GM23338 (cell line): Measurements from ENCODE around the gene FBLN2. TPM values are rescaled to one million over a fixed set of nuclear protein-coding genes. Genes with fewer than 3 reads are reported as not detected.

ENCODE experiments used
- ATAC-seq: fragments of 200-7000 bp; cut with Tn5 transposase; 3 replicates; pipeline ENCODE4 v1.9.1; 2020
- DNase-seq: peaks from one replicate; pipeline ENCODE4 v3.0.0-alpha.2; 2015; ENCODE audit warnings: low spot score
- H2AFZ ChIP-seq: fragments of 200-600 bp; sonication (generic); 2 replicates; pipeline ENCODE4 v1.8.0; 2016; ENCODE audit warnings: antibody characterized with exemption, mild to moderate bottlenecking, moderate library complexity
- H3F3A ChIP-seq: fragments of 200-600 bp; sonication (generic); replicated peaks from 2 replicates; pipeline ENCODE4 v1.8.0; 2017; ENCODE audit warnings: antibody characterized with exemption, mixed run types, low read depth
- H3K27ac ChIP-seq: fragments of 200-600 bp; sonication (generic); 2 replicates; pipeline ENCODE4 v1.6.1; 2016; ENCODE audit warnings: low read depth
- H3K27me3 ChIP-seq: fragments of 200-600 bp; sonication (generic); 2 replicates; pipeline ENCODE4 v1.8.0; 2016; ENCODE audit warnings: mild to moderate bottlenecking, mixed run types, moderate library complexity; ENCODE audit not compliant: insufficient read depth
- H3K36me3 ChIP-seq: fragments of 200-600 bp; sonication (generic); 2 replicates; pipeline ENCODE4 v1.8.0; 2016; ENCODE audit warnings: mild to moderate bottlenecking; ENCODE audit not compliant: insufficient read depth
- H3K4me1 ChIP-seq: fragments of 200-600 bp; sonication (generic); 2 replicates; pipeline ENCODE4 v1.8.0; 2016; ENCODE audit warnings: mild to moderate bottlenecking, moderate library complexity; ENCODE audit not compliant: insufficient read depth
- H3K4me2 ChIP-seq: fragments of 200-600 bp; sonication (generic); 2 replicates; pipeline ENCODE4 v1.7.1; 2017; ENCODE audit warnings: mixed run types
- H3K4me3 ChIP-seq: fragments of 200-600 bp; sonication (generic); 2 replicates; pipeline ENCODE4 v1.6.1; 2016; ENCODE audit warnings: mixed run types
- H3K79me2 ChIP-seq: fragments of 200-600 bp; sonication (generic); replicated peaks from 2 replicates; pipeline ENCODE4 v1.8.0; 2017; ENCODE audit warnings: mild to moderate bottlenecking; ENCODE audit not compliant: insufficient read depth
- H3K9me2 ChIP-seq: fragments of 200-600 bp; sonication (generic); 2 replicates; pipeline ENCODE4 v1.8.0; 2017; ENCODE audit not compliant: insufficient read depth
- H4K20me1 ChIP-seq: fragments of 200-600 bp; sonication (generic); replicated peaks from 2 replicates; pipeline ENCODE4 v1.8.0; 2017; ENCODE audit warnings: mild to moderate bottlenecking; ENCODE audit not compliant: insufficient read depth
- H3K27ac Mint-ChIP-seq: 2 replicates; pipeline ENCODE4 v1.8.0; 2020; ENCODE audit warnings: inconsistent platforms, mild to moderate bottlenecking, moderate library complexity, mixed read lengths
- H3K27me3 Mint-ChIP-seq: 3 replicates; pipeline ENCODE4 v1.8.0; 2022; ENCODE audit warnings: low read depth, mild to moderate bottlenecking, moderate library complexity, mixed read lengths, inconsistent platforms; ENCODE audit not compliant: insufficient read depth, poor library complexity
- H3K36me3 Mint-ChIP-seq: 3 replicates; pipeline ENCODE4 v1.8.0; 2021; ENCODE audit warnings: low read depth, mild to moderate bottlenecking, inconsistent platforms, moderate library complexity, mixed read lengths
- H3K4me1 Mint-ChIP-seq: 3 replicates; pipeline ENCODE4 v1.8.0; 2020; ENCODE audit warnings: mild to moderate bottlenecking, inconsistent platforms, mixed read lengths
- H3K4me3 Mint-ChIP-seq: 3 replicates; pipeline ENCODE4 v1.8.0; 2021; ENCODE audit warnings: moderate library complexity, mild to moderate bottlenecking, inconsistent platforms, mixed read lengths
- H3K9me3 Mint-ChIP-seq: 3 replicates; pipeline ENCODE4 v1.8.0; 2020; ENCODE audit warnings: moderate library complexity, mild to moderate bottlenecking, inconsistent platforms, mixed read lengths
- EZH2phosphoT487 ChIP-seq: fragments of 200-600 bp; sonication (generic); IDR thresholded peaks from one replicate; pipeline ENCODE4 v1.8.1; 2018; ENCODE audit warnings: antibody characterized with exemption; ENCODE audit not compliant: unreplicated experiment
- NANOG ChIP-seq: IDR thresholded peaks from 2 replicates; pipeline ENCODE4 v1.6.1; 2016; ENCODE audit warnings: antibody characterized with exemption, borderline replicate concordance
- ZNF331 ChIP-seq: fragments of 250-450 bp; sonication (Bioruptor Pico); IDR thresholded peaks from 2 replicates; pipeline ENCODE4 v1.5.0; 2020; ENCODE audit warnings: low read depth, mild to moderate bottlenecking, moderate library complexity
- polyA plus RNA-seq: library from polyadenylated mRNA; unstranded; fragments of >200 nt; fragmentation: Nextera tagmentation; extraction: Ambion mirVana; gene quantifications from 2 replicates; pipeline ENCODE4 v1.2.1, GENCODE V29; 2016
- total RNA-seq: library from RNA; depleted of rRNA; stranded (reverse); fragments of >200 nt; shearing (Covaris generic); gene quantifications from 2 replicates; pipeline ENCODE4 v1.2.3, GENCODE V29; 2014
- TF ChIP-seq, protein P1 (sequence below): fragments of 250-450 bp; sonication (Bioruptor Pico); IDR thresholded peaks from 2 replicates; pipeline ENCODE4 v1.5.0; 2020; ENCODE audit warnings: mild to moderate bottlenecking, moderate library complexity
- TF ChIP-seq, protein P2 (sequence below): IDR thresholded peaks from 2 replicates; pipeline ENCODE4 v1.6.1; 2016; ENCODE audit warnings: antibody characterized with exemption

Gene FBLN2
- total and polyA plus RNA-seq, 2 experiments from 2014 or later, result 18.8 to 26.8 TPM

DNA sequence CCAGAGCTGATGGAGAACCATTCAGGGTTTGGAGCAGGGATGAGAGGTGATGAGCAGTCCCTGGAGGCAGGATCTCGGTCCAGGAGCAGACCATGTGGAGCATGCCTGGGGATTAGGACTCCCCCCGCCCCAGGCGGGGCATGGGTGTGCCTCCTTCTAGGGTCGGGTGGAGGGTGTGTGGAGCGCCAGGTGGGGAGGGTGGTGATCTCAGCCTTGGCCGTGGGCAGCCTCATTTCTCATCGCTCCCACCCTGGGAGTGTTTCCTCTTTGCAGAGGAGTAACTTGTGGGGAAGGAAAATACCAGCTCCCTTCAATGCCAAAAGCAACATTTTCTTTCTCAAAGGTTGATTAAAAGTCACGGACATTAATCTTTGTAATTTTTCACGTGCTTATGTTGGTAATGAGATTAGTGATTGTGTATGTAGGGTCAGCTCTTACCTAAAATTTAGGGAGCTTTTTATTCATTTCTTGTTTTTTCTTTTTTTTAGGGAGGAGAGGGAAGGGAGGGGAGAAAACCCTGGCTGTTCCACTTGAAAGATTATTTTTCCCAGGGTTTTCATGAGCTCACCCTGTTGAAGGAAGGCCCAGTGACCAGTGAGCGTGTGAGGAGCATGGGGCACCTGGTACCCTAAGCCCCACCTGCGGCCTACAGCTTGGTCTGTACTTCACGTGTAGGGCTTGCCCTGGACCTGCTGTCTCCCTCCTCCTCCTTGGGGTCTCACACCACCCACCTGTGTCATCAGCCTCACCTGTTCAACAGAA lies 11.0 kb downstream of the FBLN2 start (continued):
- TF ChIP-seq, protein P1, sequence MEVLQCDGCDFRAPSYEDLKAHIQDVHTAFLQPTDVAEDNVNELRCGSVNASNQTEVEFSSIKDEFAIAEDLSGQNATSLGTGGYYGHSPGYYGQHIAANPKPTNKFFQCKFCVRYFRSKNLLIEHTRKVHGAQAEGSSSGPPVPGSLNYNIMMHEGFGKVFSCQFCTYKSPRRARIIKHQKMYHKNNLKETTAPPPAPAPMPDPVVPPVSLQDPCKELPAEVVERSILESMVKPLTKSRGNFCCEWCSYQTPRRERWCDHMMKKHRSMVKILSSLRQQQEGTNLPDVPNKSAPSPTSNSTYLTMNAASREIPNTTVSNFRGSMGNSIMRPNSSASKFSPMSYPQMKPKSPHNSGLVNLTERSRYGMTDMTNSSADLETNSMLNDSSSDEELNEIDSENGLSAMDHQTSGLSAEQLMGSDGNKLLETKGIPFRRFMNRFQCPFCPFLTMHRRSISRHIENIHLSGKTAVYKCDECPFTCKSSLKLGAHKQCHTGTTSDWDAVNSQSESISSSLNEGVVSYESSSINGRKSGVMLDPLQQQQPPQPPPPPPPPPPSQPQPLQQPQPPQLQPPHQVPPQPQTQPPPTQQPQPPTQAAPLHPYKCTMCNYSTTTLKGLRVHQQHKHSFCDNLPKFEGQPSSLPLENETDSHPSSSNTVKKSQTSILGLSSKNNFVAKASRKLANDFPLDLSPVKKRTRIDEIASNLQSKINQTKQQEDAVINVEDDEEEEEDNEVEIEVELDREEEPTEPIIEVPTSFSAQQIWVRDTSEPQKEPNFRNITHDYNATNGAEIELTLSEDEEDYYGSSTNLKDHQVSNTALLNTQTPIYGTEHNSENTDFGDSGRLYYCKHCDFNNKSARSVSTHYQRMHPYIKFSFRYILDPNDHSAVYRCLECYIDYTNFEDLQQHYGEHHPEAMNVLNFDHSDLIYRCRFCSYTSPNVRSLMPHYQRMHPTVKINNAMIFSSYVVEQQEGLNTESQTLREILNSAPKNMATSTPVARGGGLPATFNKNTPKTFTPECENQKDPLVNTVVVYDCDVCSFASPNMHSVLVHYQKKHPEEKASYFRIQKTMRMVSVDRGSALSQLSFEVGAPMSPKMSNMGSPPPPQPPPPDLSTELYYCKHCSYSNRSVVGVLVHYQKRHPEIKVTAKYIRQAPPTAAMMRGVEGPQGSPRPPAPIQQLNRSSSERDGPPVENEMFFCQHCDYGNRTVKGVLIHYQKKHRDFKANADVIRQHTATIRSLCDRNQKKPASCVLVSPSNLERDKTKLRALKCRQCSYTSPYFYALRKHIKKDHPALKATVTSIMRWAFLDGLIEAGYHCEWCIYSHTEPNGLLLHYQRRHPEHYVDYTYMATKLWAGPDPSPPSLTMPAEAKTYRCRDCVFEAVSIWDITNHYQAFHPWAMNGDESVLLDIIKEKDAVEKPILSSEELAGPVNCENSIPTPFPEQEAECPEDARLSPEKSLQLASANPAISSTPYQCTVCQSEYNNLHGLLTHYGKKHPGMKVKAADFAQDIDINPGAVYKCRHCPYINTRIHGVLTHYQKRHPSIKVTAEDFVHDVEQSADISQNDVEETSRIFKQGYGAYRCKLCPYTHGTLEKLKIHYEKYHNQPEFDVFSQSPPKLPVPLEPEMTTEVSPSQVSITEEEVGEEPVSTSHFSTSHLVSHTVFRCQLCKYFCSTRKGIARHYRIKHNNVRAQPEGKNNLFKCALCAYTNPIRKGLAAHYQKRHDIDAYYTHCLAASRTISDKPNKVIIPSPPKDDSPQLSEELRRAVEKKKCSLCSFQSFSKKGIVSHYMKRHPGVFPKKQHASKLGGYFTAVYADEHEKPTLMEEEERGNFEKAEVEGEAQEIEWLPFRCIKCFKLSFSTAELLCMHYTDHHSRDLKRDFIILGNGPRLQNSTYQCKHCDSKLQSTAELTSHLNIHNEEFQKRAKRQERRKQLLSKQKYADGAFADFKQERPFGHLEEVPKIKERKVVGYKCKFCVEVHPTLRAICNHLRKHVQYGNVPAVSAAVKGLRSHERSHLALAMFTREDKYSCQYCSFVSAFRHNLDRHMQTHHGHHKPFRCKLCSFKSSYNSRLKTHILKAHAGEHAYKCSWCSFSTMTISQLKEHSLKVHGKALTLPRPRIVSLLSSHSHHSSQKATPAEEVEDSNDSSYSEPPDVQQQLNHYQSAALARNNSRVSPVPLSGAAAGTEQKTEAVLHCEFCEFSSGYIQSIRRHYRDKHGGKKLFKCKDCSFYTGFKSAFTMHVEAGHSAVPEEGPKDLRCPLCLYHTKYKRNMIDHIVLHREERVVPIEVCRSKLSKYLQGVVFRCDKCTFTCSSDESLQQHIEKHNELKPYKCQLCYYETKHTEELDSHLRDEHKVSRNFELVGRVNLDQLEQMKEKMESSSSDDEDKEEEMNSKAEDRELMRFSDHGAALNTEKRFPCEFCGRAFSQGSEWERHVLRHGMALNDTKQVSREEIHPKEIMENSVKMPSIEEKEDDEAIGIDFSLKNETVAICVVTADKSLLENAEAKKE (CRISPR knock-in tag), result no peak
- TF ChIP-seq ZNF331 (CRISPR knock-in tag) (no peak), NANOG (no peak)
- TF ChIP-seq, protein P2, sequence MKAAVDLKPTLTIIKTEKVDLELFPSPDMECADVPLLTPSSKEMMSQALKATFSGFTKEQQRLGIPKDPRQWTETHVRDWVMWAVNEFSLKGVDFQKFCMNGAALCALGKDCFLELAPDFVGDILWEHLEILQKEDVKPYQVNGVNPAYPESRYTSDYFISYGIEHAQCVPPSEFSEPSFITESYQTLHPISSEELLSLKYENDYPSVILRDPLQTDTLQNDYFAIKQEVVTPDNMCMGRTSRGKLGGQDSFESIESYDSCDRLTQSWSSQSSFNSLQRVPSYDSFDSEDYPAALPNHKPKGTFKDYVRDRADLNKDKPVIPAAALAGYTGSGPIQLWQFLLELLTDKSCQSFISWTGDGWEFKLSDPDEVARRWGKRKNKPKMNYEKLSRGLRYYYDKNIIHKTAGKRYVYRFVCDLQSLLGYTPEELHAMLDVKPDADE, result no peak

DNA sequence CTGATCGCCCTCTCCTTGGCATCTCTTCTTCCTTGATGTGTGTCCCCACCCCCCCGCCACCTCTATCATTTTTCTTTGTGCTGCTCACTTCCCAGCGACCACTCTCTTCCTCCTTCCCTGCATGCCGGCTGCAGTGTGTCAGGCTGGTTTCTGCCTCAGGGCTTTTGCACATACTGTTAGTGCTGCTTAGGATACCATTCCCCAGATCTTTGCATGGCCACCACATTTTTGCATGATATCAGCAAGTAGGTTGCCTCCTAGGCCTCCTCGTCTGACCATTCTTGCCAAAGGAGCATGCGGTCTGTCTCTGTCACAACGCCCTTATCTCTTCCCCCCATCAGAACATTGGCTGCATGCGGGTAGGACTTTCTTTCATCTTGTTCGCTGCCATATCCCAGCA lies 12.5 kb downstream of the FBLN2 start:
- Histone ChIP-seq H3K36me3 (no peaks in the 10 kb centered on the region), H3K4me3 (no peak overlapping the region), H4K20me1 (no peaks in the 10 kb centered on the region), H3F3A (no peaks in the 10 kb centered on the region), H2AFZ (no peak overlapping the region), H3K4me2 (no peak overlapping the region), H3K9me2 (no peaks in the 10 kb centered on the region), H3K27ac (no peak overlapping the region), H3K4me1 (no peaks in the 10 kb centered on the region), H3K27me3 (no peaks in the 10 kb centered on the region), H3K79me2 (no peaks in the 10 kb centered on the region)
- ATAC-seq, result no peak
- no peak for DNase-seq
- Mint-ChIP-seq H3K27me3 (peaks cover 8% of the 10 kb centered on the region), H3K9me3 (no peaks in the 10 kb centered on the region), H3K36me3 (no peaks in the 10 kb centered on the region), H3K27ac (no peak overlapping the region), H3K4me3 (no peak overlapping the region), H3K4me1 (peaks cover 17% of the 10 kb centered on the region)
- TF ChIP-seq, protein P2, result no peak
- TF ChIP-seq EZH2phosphoT487, result no peak
